Naive B cell (primary cell): Measurements from ENCODE around the gene RAPGEF3. TPM values are rescaled to one million over a fixed set of nuclear protein-coding genes. Genes with fewer than 3 reads are reported as not detected.

Source experiments
- ATAC-seq, 2 donors: fragments of 150-1000 bp; cut with Tn5 transposase; 2 replicates each; pipeline ENCODE4 v1.10.0; 2021; ENCODE audit warnings: low read depth in 2 of 2, mild to moderate bottlenecking in 2 of 2, moderate library complexity in 2 of 2
- DNase-seq: peaks from one replicate; pipeline ENCODE4 v3.0.0; 2022
- H3K27ac Mint-ChIP-seq, 6 donors: one replicate each; pipeline ENCODE4 v1.8.0; 2020 to 2022; ENCODE audit warnings: mild to moderate bottlenecking in 6 of 6, mixed read lengths in 6 of 6, moderate library complexity in 5 of 6, inconsistent platforms in 2 of 6
- H3K27me3 Mint-ChIP-seq, 3 donors: one replicate each; pipeline ENCODE4 v1.8.0; 2021 to 2022; ENCODE audit warnings: mixed read lengths in 3 of 3, mild to moderate bottlenecking in 1 of 3
- H3K36me3 Mint-ChIP-seq, 2 donors: one replicate each; pipeline ENCODE4 v1.8.0; 2020 to 2022; ENCODE audit warnings: mixed read lengths in 2 of 2, inconsistent platforms in 1 of 2, mild to moderate bottlenecking in 1 of 2
- H3K4me1 Mint-ChIP-seq, 3 donors: one replicate each; pipeline ENCODE4 v1.8.0; 2020 to 2022; ENCODE audit warnings: mixed read lengths in 3 of 3, inconsistent platforms in 1 of 3, mild to moderate bottlenecking in 1 of 3, moderate library complexity in 1 of 3
- H3K4me3 Mint-ChIP-seq, 8 donors: one replicate each; pipeline ENCODE4 v1.8.0; 2020 to 2022; ENCODE audit warnings: mild to moderate bottlenecking in 8 of 8, mixed read lengths in 8 of 8, moderate library complexity in 8 of 8, inconsistent platforms in 2 of 8
- H3K9me3 Mint-ChIP-seq, 7 donors: one replicate each; pipeline ENCODE4 v1.8.0; 2020 to 2022; ENCODE audit warnings: mixed read lengths in 7 of 7, mild to moderate bottlenecking in 5 of 7, inconsistent platforms in 2 of 7, moderate library complexity in 1 of 7
- polyA plus RNA-seq, 6 donors: library from polyadenylated mRNA; unstranded; fragments of 300-500 nt; fragmentation: Illumina TruSeq; gene quantifications; one replicate each; pipeline ENCODE4 v1.2.3, GENCODE V29; 2021; ENCODE audit warnings: low read depth in 6 of 6

The RAPGEF3 gene
- polyA plus RNA-seq, 6 donors from 2014 or later: 0.39 to 2.6 (median 0.52) TPM; not detected in 1

DNA sequence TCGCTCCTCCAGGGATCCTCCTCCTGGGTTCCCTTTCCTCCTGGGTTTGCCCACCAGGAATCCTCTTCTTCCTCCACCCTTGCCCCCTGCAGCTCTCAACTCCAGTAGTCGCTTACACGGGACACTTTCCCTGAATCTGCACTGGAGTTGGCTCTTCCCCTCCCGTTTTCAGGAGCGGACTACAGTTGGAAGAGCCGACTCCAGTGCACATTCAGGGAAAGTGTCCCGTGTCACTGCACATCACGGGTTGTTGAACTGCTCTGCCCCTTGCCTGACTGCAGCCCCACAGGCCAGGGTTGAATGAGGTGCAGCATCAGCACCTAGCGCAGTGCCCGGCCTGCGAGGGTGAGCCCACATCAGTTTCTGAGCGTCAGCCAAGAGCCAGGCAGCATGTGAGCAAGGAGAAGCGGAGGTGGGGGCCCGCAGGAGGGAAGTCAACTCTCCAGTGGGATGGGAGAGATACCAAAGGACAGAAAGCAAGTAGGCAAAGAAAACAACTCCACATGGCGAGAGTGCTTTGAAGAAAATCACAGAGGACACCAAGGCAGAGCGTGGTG, 13.1 kb downstream of the RAPGEF3 start:
- Mint-ChIP-seq H3K27ac (no peak overlapping the region), H3K9me3 (no peaks in the 10 kb centered on the region), H3K4me1 (peaks cover 52 to 80% (median 61%) of the 10 kb centered on the region in 3 donors), H3K4me3 (peak overlapping the region in 1 of 8 donors; percentile 36), H3K27me3 (no peaks in the 10 kb centered on the region), H3K36me3 (no peaks in the 10 kb centered on the region)
- ATAC-seq (no peak), DNase-seq (no peak)

DNA sequence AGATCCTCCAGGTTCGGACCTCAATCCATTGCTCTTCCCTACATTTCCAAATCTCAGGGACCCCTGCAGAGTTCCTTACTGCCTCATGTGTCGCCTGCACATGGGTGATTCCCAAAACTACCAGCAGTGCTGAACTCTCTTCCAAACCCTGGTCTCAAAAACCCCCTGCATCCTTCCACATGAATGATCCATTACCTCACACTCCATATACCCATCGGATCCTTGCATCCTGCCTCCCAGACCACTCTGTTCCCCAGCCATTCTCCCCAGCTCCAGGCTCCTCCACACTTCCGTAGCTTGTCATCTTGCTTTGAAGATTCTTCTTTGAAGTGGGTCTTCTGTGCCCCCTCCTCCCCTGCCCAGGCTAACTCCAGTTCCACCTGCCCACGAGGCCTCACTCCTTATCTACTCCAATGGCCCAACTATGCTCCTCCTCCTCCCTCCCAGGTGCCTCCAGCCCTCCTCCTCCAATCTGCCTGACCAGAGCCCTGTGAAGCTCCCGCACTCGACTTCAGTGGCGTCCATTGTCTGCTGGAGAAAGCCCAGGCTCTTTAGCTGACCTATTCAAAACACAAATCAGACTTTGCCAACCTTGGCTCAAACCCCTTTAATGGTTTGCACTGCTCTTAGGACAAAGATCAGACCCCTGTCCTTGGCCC, 13.8 kb downstream of the RAPGEF3 start:
- H3K27ac Mint-ChIP-seq: peak overlapping the region in 1 of 6 donors; percentile 80
- H3K4me1 Mint-ChIP-seq: peaks cover 57 to 84% (median 66%) of the 10 kb centered on the region in 3 donors
- no peak for ATAC-seq

DNA sequence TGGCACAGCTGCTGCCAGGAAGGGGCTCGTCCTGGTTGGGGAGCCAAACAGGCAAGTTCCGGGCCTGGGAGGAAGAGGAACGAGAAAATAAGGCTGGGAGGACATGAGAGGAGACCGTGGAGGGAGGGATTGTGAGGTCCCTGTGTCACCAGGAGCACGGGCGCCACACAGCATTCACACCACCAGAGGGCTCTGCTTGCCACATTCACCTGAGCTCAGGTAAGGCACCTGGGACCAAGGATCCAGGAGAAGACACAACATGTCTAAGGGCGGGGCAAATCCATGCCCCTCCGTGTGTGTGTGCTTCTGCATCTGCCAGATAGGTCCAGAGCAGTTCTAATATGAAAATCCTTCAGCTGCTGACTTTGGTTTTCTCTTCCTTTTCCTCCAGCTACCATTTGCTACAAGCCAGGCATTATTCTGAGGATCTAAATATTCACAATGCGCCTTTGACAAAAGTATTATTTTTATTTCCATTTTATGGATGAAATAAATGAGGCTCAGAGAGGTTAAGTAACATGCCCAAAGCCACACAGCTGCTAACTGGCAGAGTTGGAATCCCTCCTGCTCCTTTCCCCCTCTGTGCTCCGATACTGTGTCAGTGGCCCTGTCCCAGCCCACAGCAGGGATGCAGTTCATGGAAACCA, 14.6 kb downstream of the RAPGEF3 start:
- H3K4me3 Mint-ChIP-seq: no peak overlapping the region
- no peaks in the 10 kb centered on the region for H3K27me3 Mint-ChIP-seq
- no peak overlapping the region for H3K27ac Mint-ChIP-seq
- peaks cover 60 to 84% (median 69%) of the 10 kb centered on the region in 3 donors for H3K4me1 Mint-ChIP-seq
- no peaks in the 10 kb centered on the region for H3K9me3 Mint-ChIP-seq
- ATAC-seq (no peak), DNase-seq (peak; percentile 33)
- no peaks in the 10 kb centered on the region for H3K36me3 Mint-ChIP-seq

More for the DNA sequence above, 13.8 kb downstream of the RAPGEF3 start:
- H3K9me3 Mint-ChIP-seq: no peaks in the 10 kb centered on the region
- no peaks in the 10 kb centered on the region for H3K27me3 Mint-ChIP-seq
- H3K4me3 Mint-ChIP-seq: peak overlapping the region in 2 of 8 donors; percentile 29 to 76
- H3K36me3 Mint-ChIP-seq: no peaks in the 10 kb centered on the region
- DNase-seq: no peak

DNA sequence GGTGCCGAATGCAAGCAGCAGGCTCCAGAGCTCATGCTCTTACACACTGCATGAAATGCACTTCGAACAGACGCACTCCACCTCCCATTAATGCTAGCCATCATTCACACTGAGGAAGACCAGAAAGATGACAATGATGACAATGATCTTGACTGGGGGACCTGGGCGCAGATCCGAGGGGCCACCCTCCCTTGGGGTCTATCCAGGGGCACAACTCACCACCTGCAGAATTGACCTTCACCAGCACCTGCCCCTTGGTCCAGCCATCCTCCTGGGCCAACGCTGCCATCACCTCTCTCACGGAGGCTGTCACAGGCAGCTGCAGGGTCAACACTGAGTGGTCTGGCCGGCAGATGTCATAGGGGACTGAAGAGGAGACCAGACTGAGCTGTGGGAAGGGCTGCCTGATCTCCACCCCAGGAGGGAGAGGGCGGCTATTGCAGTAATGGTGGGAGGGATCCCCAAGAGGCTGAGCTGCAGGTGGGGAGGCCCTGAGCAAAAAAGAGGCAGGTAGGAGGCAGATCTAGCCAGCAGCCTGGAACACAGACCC, 15.3 kb downstream of the RAPGEF3 start:
- Mint-ChIP-seq H3K27ac (peak overlapping the region in 1 of 6 donors; percentile 92), H3K4me3 (peak overlapping the region in 1 of 8 donors; percentile 2), H3K9me3 (no peaks in the 10 kb centered on the region), H3K4me1 (peaks cover 56 to 84% (median 67%) of the 10 kb centered on the region in 3 donors), H3K36me3 (no peaks in the 10 kb centered on the region), H3K27me3 (no peaks in the 10 kb centered on the region)
- ATAC-seq (no peak), DNase-seq (no peak)

DNA sequence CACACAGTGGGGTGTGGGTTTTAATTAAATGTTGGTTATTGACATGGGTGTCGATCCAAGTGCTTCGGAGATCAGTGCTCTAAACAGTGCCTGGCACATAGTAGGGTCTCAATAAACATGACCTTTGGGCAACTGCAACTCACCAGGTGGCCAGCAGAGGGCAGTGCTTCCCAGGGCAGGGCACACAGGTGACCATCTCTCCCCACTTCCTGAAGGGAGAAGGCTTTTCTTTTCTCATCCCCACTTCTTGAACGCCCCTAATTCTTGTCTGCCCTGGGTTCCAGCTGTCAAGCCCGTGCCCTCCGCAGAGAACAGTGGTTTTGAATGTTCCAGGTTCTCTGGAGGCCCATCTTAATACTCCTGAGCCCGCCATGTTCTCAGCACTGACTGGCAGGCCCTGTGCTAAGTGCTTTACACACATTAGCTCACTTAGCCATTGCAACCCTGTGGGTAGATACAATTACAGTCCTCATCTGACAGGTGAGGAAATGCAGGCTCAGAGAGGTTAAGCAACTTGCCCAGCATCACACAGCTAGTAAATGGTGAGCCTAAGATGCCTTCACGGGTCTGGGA, 16.3 kb downstream of the RAPGEF3 start:
- ATAC-seq (peak; percentile 12 to 22), DNase-seq (peak; percentile 59)
- Mint-ChIP-seq H3K4me3 (peak overlapping the region in 1 of 8 donors; percentile 35), H3K27ac (peak overlapping the region in 1 of 6 donors; percentile 78), H3K27me3 (no peaks in the 10 kb centered on the region), H3K4me1 (peaks cover 48 to 76% (median 65%) of the 10 kb centered on the region in 3 donors), H3K36me3 (no peaks in the 10 kb centered on the region), H3K9me3 (no peaks in the 10 kb centered on the region)

DNA sequence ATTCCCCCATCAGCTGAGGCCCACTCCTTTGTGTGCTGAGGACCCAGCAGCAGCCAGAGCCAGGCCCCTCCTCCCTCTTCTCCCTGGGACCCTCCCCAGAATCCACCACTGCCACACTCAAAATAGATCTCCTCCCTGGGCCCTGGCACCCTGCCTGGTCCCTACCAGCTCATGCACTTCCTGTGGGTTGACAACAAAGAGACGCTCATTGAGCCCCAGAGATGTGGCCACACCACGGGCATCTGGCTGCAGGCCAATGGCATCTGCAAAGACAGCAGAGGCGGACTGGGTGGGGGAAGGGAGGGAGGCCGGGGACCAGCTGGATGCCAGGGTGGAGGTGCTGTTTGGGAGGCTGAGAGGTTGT, 17.4 kb downstream of the RAPGEF3 start:
- Mint-ChIP-seq H3K4me1 (peaks cover 38 to 66% (median 55%) of the 10 kb centered on the region in 3 donors), H3K9me3 (no peaks in the 10 kb centered on the region), H3K27me3 (no peaks in the 10 kb centered on the region), H3K27ac (peak overlapping the region; percentile 80 to 97 (median 90)), H3K36me3 (no peaks in the 10 kb centered on the region), H3K4me3 (peak overlapping the region in 7 of 8 donors; percentile 33 to 85 (median 80))
- DNase-seq (peak; percentile 35), ATAC-seq (peak; percentile 15 to 37)

DNA sequence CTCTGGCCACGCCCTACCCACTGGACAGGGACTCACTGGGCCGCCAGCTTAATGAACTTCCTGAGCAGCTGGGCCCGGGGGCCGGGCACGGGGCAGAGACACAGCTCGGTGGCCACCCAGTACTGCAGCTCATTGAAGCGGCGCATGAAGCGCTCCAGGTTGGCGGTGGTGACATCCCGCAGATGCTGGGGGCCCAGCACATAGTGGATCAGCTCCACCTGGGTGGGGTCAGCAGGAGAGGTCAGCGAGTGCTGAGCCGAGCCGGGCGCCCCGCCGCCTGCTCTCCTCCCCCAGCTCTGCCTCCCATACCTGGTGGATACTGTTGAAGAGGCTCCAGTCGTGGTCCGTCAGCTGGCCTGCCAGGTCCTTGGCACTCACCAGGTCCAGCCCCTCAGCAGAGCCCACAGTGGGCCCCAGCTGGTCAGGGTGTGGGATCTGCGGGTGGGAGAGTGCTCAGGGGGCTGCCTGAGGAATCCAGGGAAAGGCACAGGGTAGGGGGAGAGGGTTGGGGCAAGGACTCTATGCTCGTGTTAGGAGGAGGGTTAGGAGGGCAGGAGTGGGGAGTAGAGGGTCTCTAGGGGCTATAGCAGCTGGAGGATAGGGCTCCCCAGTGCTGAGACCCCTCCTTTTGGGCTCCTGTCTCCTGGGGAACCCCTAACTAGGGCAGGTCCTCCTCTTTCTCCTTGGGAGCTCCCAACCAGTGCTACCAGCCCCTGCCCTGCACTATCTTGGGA, 17.9 kb downstream of the RAPGEF3 start:
- no peaks in the 10 kb centered on the region for H3K27me3 Mint-ChIP-seq
- DNase-seq (peak; percentile 46), ATAC-seq (peak; percentile 67 to 68)
- H3K36me3 Mint-ChIP-seq: no peaks in the 10 kb centered on the region
- H3K27ac Mint-ChIP-seq: peak overlapping the region; percentile 83 to 97 (median 90)
- peaks cover 34 to 60% (median 50%) of the 10 kb centered on the region in 3 donors for H3K4me1 Mint-ChIP-seq
- peak overlapping the region in 7 of 8 donors; percentile 61 to 88 (median 81) for H3K4me3 Mint-ChIP-seq
- no peaks in the 10 kb centered on the region for H3K9me3 Mint-ChIP-seq

DNA sequence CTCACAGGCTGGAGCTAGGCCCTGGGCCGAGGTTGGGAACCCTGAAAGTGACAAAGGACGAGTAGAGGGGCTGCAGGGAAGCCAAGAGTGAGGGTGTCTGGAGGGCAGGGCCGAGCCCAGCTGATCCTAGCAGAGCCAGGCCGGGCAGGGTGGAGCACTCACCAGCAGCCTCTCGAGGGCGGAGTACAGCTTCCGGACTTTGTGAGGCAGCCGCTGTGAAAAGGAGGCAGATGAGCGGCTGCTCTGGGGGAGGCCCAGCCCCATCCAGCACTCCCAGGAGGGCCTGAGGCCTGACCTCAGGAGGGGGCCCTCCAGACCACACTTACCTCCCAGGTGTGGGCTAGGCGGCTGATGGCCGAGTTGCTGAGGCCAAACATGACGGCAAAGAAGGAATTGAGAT, 18.7 kb downstream of the RAPGEF3 start:
- Mint-ChIP-seq H3K27ac (peak overlapping the region in 4 of 6 donors; percentile 16 to 90 (median 86)), H3K27me3 (no peaks in the 10 kb centered on the region), H3K4me1 (peaks cover 32 to 52% (median 42%) of the 10 kb centered on the region in 3 donors), H3K4me3 (peak overlapping the region in 7 of 8 donors; percentile 61 to 88 (median 81)), H3K36me3 (no peaks in the 10 kb centered on the region), H3K9me3 (no peaks in the 10 kb centered on the region)
- DNase-seq: no peak
- ATAC-seq: peak; percentile 51 to 58

DNA sequence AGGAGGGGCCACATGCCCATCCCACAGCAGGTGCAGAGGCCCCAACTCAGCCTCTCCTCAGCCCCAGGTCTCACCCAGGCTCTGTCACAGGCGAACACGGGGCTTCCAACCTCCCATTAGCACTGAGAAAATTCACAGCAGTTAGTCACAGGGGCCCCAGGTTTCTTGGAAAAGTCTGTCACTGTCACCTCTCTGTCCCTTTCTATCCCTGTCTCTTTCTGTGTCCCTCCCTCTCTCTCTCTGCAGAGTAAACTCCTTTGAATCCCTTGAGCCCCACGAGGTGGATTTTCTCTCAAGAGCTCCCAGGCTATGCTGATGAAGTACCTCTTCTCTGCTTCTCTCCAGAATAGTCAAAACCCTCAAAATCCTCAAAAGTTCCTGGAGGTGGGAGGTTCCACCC, 19.4 kb downstream of the RAPGEF3 start:
- H3K4me1 Mint-ChIP-seq: peaks cover 29 to 47% (median 38%) of the 10 kb centered on the region in 3 donors
- H3K4me3 Mint-ChIP-seq: peak overlapping the region in 5 of 8 donors; percentile 15 to 88 (median 81)
- DNase-seq: no peak
- no peaks in the 10 kb centered on the region for H3K36me3 Mint-ChIP-seq
- peak overlapping the region in 4 of 6 donors; percentile 49 to 88 (median 63) for H3K27ac Mint-ChIP-seq
- no peaks in the 10 kb centered on the region for H3K27me3 Mint-ChIP-seq
- no peaks in the 10 kb centered on the region for H3K9me3 Mint-ChIP-seq
- no peak for ATAC-seq

DNA sequence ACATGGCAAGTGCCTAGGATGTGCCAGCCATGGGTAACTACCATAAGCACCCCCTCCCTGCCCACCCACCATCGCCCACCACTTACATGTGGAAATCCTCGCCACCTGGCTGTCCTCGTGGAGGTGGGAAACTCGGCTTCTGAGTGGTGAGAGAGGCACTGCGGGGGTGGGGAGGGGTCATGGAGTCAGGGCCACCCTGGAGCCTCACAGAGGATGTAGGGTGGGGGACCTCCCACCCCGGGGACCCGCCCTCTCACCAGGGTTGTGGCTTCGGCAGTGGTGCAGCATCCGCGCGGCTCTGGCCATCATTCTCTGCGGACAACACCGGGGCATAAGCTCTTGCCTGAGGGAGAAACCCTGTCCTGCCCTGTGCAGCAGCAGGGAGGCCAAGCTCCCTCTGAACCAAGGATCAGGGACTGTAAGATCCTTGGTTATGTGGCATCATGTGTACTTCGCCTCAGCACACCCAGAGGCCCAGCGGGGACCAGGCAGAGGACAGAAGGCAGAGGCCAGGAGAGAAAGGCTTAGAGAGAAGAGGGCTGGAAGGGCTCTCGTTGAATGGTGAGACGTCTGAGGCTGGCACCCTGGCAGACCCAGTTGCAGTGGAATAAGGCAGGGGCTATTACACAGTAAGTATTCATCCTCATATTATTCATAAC, 20.6 kb downstream of the RAPGEF3 start:
- Mint-ChIP-seq H3K4me3 (no peak overlapping the region), H3K9me3 (no peaks in the 10 kb centered on the region), H3K27me3 (no peaks in the 10 kb centered on the region), H3K4me1 (peaks cover 26 to 38% (median 29%) of the 10 kb centered on the region in 3 donors), H3K27ac (peak overlapping the region in 2 of 6 donors; percentile 59 to 66), H3K36me3 (no peaks in the 10 kb centered on the region)
- DNase-seq (no peak), ATAC-seq (no peak)

DNA sequence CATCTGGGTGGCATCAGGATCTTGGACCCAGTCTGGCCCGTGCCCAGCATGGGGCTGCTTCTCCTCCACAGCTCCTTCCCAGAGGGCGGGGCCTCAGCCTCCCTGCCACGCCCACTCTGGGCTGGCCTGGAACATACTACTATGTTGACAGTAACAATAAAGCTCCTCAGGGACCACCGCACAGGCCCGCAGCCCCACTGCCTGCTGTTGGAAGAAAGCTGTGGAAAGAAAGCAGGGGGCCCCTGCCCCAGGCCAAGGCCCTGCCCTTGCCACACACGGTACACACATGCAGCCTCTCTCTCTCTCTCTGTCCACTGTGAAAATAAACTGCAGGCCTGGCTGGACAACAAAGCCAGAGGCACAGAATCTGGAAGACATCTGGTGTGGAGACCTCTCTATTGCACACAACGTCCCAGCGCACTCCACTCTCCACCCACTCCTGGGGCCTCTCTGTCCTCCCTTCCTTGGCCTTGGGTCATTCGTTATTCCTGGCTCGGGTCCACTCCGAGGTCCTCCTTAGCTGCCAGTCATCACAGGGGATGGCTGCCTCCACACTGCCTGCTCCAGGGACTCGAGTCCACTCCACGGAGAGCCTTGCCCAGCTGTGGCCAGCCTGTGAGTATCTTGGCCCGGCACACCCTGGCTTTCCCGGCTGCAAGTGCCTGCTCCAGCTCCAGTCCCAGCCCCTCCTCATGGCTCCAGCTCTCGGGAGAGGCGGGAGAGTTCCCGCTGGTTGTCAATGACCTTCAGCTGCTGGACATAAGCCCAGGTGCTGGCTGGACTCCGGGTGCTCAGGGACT, 21.6 kb downstream of the RAPGEF3 start:
- ATAC-seq: no peak
- peaks cover 26 to 36% (median 29%) of the 10 kb centered on the region in 3 donors for H3K4me1 Mint-ChIP-seq
- H3K4me3 Mint-ChIP-seq: peak overlapping the region in 1 of 8 donors; percentile 25
- peak overlapping the region in 2 of 6 donors; percentile 59 to 82 for H3K27ac Mint-ChIP-seq
- H3K9me3 Mint-ChIP-seq: no peaks in the 10 kb centered on the region
- no peaks in the 10 kb centered on the region for H3K36me3 Mint-ChIP-seq
- DNase-seq: no peak
- H3K27me3 Mint-ChIP-seq: no peaks in the 10 kb centered on the region

DNA sequence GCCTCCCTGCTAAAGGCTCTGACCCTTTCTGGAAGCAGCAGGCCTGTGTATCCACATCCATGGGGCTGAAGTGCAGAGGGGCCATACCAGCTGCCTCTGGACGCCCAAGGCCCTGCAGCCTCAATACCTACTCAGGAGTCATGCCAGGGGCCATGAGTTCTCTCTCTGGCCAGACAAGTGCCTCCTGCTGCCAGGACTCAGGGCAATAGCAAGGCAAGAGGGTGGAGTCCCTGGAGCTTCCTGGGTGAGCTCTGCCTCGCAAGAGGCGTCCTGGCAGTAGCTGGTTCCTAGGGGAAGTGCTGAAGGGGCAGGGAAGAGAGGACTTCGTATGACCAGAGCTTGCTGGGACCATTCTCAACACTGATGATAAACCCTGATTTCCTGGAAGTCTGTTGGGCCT, 22.5 kb downstream of the RAPGEF3 start:
- DNase-seq (no peak), ATAC-seq (no peak)
- no peak overlapping the region for H3K4me3 Mint-ChIP-seq
- H3K27me3 Mint-ChIP-seq: no peaks in the 10 kb centered on the region
- H3K4me1 Mint-ChIP-seq: peaks cover 20 to 31% (median 24%) of the 10 kb centered on the region in 3 donors
- H3K27ac Mint-ChIP-seq: no peak overlapping the region
- no peaks in the 10 kb centered on the region for H3K9me3 Mint-ChIP-seq
- no peaks in the 10 kb centered on the region for H3K36me3 Mint-ChIP-seq
